Measurements from ENCODE around the gene CD38.

Gene CD38

GRCh38 chr4:15902746-15903145 is 124.6 kb downstream of the CD38 start:
- no peak for DNase-seq

Measured in DMS79 (cell line).